ENCODE data around the gene NTF4. TPM values are rescaled to one million over a fixed set of nuclear protein-coding genes. Genes with fewer than 3 reads are reported as not detected.

Gene NTF4
- total and polyA plus RNA-seq, 2 of the 13 experiments (the other 11 are each of a cell fraction or from before 2014, with no cell fraction given): not detected

GRCh38 chr19:49085020-49085867 lies 20.6 kb upstream of the NTF4 start, which contains the start of gene SNRNP70 (continued):
- TF ChIP-seq ZFP91 (CRISPR knock-in tag; IDR thresholded peaks at IDR 0.05; ENCODE audit: borderline replicate concordance): peak; percentile 94
- peak; percentile 90 for TF ChIP-seq ETS1 (CRISPR knock-in tag; IDR thresholded peaks at IDR 0.05)
- TF ChIP-seq E2F5 (CRISPR knock-in tag; conservative IDR thresholded peaks at IDR 0.05): peak; percentile 63; the same call in 1 of the 2 replicates
- TF ChIP-seq DZIP1 (CRISPR knock-in tag; IDR thresholded peaks at IDR 0.05): no peak
- no peak for TF ChIP-seq NR3C1 (CRISPR knock-in tag; IDR thresholded peaks at IDR 0.05)
- TF ChIP-seq POGK (CRISPR knock-in tag; conservative IDR thresholded peaks at IDR 0.05): peak; percentile 85
- peak; percentile 81 for TF ChIP-seq ZSCAN31 (CRISPR knock-in tag; IDR thresholded peaks at IDR 0.05; ENCODE audit: low read depth)
- TF ChIP-seq TEAD2 (CRISPR knock-in tag; IDR thresholded peaks at IDR 0.05): peak; percentile 33; the same call in 1 of the 2 replicates
- TF ChIP-seq CSRNP2 (CRISPR knock-in tag; conservative IDR thresholded peaks at IDR 0.05; ENCODE audit: low read depth): no peak
- peak; percentile 99 for TF ChIP-seq DMAP1 (CRISPR knock-in tag; IDR thresholded peaks at IDR 0.05)
- TF ChIP-seq TGIF2 (CRISPR knock-in tag; IDR thresholded peaks at IDR 0.05): peak; percentile 19; the same call in 1 of the 2 replicates
- peak; percentile 26; the same call in 1 of the 2 replicates for TF ChIP-seq FOXP4 (CRISPR knock-in tag; IDR thresholded peaks at IDR 0.05)
- no peak for TF ChIP-seq ZNF17 (CRISPR knock-in tag; IDR thresholded peaks at IDR 0.05)

Measured in HepG2 (cell line).